HCT116 (cell line): ENCODE measurements around the gene KIAA0825. TPM values are rescaled to one million over a fixed set of nuclear protein-coding genes. Genes with fewer than 3 reads are reported as not detected.

Experiments
- ATAC-seq: fragments of 200-7000 bp; cut with Tn5 transposase; 2 replicates; pipeline ENCODE4 v1.9.1; 2020; ENCODE audit warnings: mild to moderate bottlenecking, moderate library complexity
- BruUV-seq: library from RNA; stranded (reverse); fragments of 400-500 nt; replicated peaks from 2 replicates; lab custom pipeline; 2021; lab: Mats Ljungman, UMichigan
- CTCF ChIA-PET: fragments of 300-600 bp; sonication (Branson Sonifier 250); formaldehyde crosslinking; loops from one replicate; lab custom pipeline; 2021; ENCODE audit warnings: antibody characterized with exemption; lab: Charles Lee
- POLR2A ChIA-PET: fragments of 300-600, 350-600 bp; sonication (Branson Sonifier 250); formaldehyde crosslinking; loops from one replicate; lab custom pipeline; 2021; ENCODE audit warnings: antibody characterized with exemption; lab: Charles Lee
- RAD21 ChIA-PET, 2 experiments: fragments of 300-600 bp; sonication (Branson Sonifier 250); formaldehyde crosslinking; loops; one replicate each; lab custom pipeline; 2023; ENCODE audit warnings: low total read pairs in 2 of 2; ENCODE audit not compliant: uncharacterized antibody in 2 of 2, unreplicated experiment in 2 of 2, low non-redundant PET in 1 of 2; lab: Charles Lee
- DNase-seq: peaks from one replicate; pipeline ENCODE4 v3.0.0-alpha.2; 2010; ENCODE audit warnings: low read depth, low spot score
- H2AFZ ChIP-seq: fragments of 200-600 bp; shearing (Covaris generic), sonication (generic); 2 replicates; pipeline ENCODE4 v1.6.1; 2017; ENCODE audit warnings: low read depth, mixed run types, mixed read lengths, antibody characterized with exemption, low read length; ENCODE audit not compliant: poor library complexity, severe bottlenecking
- H3K27ac ChIP-seq: 2 replicates; pipeline ENCODE4 v1.5.1; 2012; ENCODE audit warnings: low read depth, low read length
- H3K27me3 ChIP-seq: fragments of 200-600 bp; sonication (generic); 2 replicates; pipeline ENCODE4 v1.6.1; 2016; ENCODE audit warnings: mixed run types, low read length, mixed read lengths; ENCODE audit not compliant: insufficient read depth
- H3K36me3 ChIP-seq, 2 experiments: fragments of 200-500 bp in 1 of 2; fragments of 200-600 bp in 1 of 2; sonication (Bioruptor generic) in 1 of 2; sonication (generic) in 1 of 2; 2 replicates each; pipeline versions ENCODE4 v1.5.1 to v1.6.1; 2014 to 2016; ENCODE audit warnings: low read length in 2 of 2, inconsistent platforms in 1 of 2, mixed read lengths in 1 of 2, mixed run types in 1 of 2; ENCODE audit not compliant: insufficient read depth in 2 of 2, control insufficient read depth in 1 of 2
- H3K4me1 ChIP-seq, 2 experiments: fragments of 200-600 bp in 1 of 2; sonication (generic) in 1 of 2; 2 replicates each; pipeline versions ENCODE4 v1.5.1 to v1.6.1; 2012 to 2017; ENCODE audit warnings: low read length in 2 of 2, inconsistent platforms in 1 of 2, mild to moderate bottlenecking in 1 of 2, mixed read lengths in 1 of 2, mixed run types in 1 of 2, moderate library complexity in 1 of 2; ENCODE audit not compliant: insufficient read depth in 2 of 2, control insufficient read depth in 1 of 2
- H3K4me2 ChIP-seq: fragments of 200-600 bp; sonication (generic); 2 replicates; pipeline ENCODE4 v1.6.1; 2017; ENCODE audit warnings: mixed run types, low read length, mixed read lengths
- H3K4me3 ChIP-seq, 2 experiments: fragments of 200-600 bp in 1 of 2; sonication (generic) in 1 of 2; replicated peaks in 1 of 2; 2 replicates each; pipeline ENCODE4 v1.5.1; 2011 to 2016; ENCODE audit warnings: low read length in 2 of 2, control low read depth in 1 of 2, low read depth in 1 of 2, mild to moderate bottlenecking in 1 of 2, mixed read lengths in 1 of 2, mixed run types in 1 of 2
- H3K79me2 ChIP-seq: fragments of 200-600 bp; sonication (generic); 2 replicates; pipeline ENCODE4 v1.6.1; 2017; ENCODE audit warnings: mild to moderate bottlenecking, mixed run types, low read length, moderate library complexity, mixed read lengths; ENCODE audit not compliant: insufficient read depth
- H3K9ac ChIP-seq: fragments of 200-600 bp; sonication (generic); 2 replicates; pipeline ENCODE4 v1.6.1; 2016; ENCODE audit warnings: low read length, mixed read lengths
- H3K9me2 ChIP-seq: fragments of 200-600 bp; sonication (generic), shearing (Covaris generic); 2 replicates; pipeline ENCODE4 v1.6.1; 2017; ENCODE audit warnings: mixed run types, mild to moderate bottlenecking, moderate library complexity; ENCODE audit not compliant: insufficient read depth
- H3K9me3 ChIP-seq, 2 experiments: fragments of 200-500 bp in 1 of 2; fragments of 200-600 bp in 1 of 2; sonication (Bioruptor generic) in 1 of 2; sonication (generic) in 1 of 2; 2 replicates each; pipeline ENCODE4 v1.6.1; 2014 to 2017; ENCODE audit warnings: low read length in 2 of 2, mixed read lengths in 2 of 2, inconsistent platforms in 1 of 2, low read depth in 1 of 2, mild to moderate bottlenecking in 1 of 2, mixed run types in 1 of 2, moderate library complexity in 1 of 2; ENCODE audit not compliant: control insufficient read depth in 1 of 2, insufficient read depth in 1 of 2
- H4K20me1 ChIP-seq: fragments of 200-600 bp; sonication (generic), shearing (Covaris generic); 2 replicates; pipeline ENCODE4 v1.6.1; 2017; ENCODE audit warnings: mixed run types, mild to moderate bottlenecking, moderate library complexity; ENCODE audit not compliant: insufficient read depth
- EGR1 ChIP-seq: IDR thresholded peaks from 2 replicates; pipeline ENCODE4 v1.6.1; 2012; ENCODE audit warnings: low read depth
- FOSL1 ChIP-seq: IDR thresholded peaks from 2 replicates; pipeline ENCODE4 v1.6.1; 2012; ENCODE audit warnings: low read depth
- MAX ChIP-seq: IDR thresholded peaks from 2 replicates; pipeline ENCODE4 v1.6.1; 2012
- POLR2AphosphoS5 ChIP-seq: IDR thresholded peaks from 2 replicates; pipeline ENCODE4 v1.6.1; 2011; ENCODE audit warnings: mild to moderate bottlenecking, low read depth, low read length, moderate library complexity
- RAD21 ChIP-seq: IDR thresholded peaks from 2 replicates; pipeline ENCODE4 v1.6.1; 2012; ENCODE audit warnings: low read depth, mild to moderate bottlenecking
- REST ChIP-seq: IDR thresholded peaks from 2 replicates; pipeline ENCODE4 v1.6.1; 2012; ENCODE audit warnings: low read depth
- SP1 ChIP-seq: IDR thresholded peaks from 2 replicates; pipeline ENCODE4 v1.6.1; 2012; ENCODE audit warnings: low read depth
- TCF7L2 ChIP-seq: IDR thresholded peaks from 2 replicates; pipeline ENCODE4 v1.7.0; 2011; ENCODE audit warnings: borderline replicate concordance, inconsistent platforms; ENCODE audit not compliant: insufficient read depth, insufficient read length; ENCODE audit errors: extremely low read depth
- ZBTB33 ChIP-seq: IDR thresholded peaks from 2 replicates; pipeline ENCODE4 v1.6.1; 2011; ENCODE audit warnings: mild to moderate bottlenecking, low read length, moderate library complexity; ENCODE audit not compliant: insufficient replicate concordance; ENCODE audit errors: extremely low read depth
- ZNF274 ChIP-seq: fragments of 200-500 bp; sonication (Bioruptor generic); IDR thresholded peaks from 2 replicates; pipeline ENCODE4 v1.6.1; 2014; ENCODE audit warnings: mild to moderate bottlenecking, low read depth, low read length, inconsistent platforms
- intact Hi-C: fragments of 100-400 bp; cut with micrococcal nuclease; formaldehyde crosslinking; loops from 2 replicates; pipeline ENCODE4 v1.10.0; 2022
- total RNA-seq: library from RNA; stranded (reverse); gene quantifications from one replicate; pipeline ENCODE4 v1.2.1, GENCODE V29; 2021; ENCODE audit not compliant: unreplicated experiment
- TF ChIP-seq, protein P1 (sequence below), 3 experiments: fragments of 200-600 bp in 1 of 3; sonication (generic) in 1 of 3; IDR thresholded peaks in 2 of 3; conservative IDR thresholded peaks in 1 of 3; 2 replicates each; pipeline ENCODE4 v1.5.1; 2012 to 2017; ENCODE audit warnings: low read depth in 2 of 3, low read length in 2 of 3, antibody characterized with exemption in 1 of 3, borderline replicate concordance in 1 of 3, control low read depth in 1 of 3, mild to moderate bottlenecking in 1 of 3, mixed read lengths in 1 of 3, mixed run types in 1 of 3, moderate library complexity in 1 of 3; ENCODE audit not compliant: insufficient read depth in 1 of 3

Gene KIAA0825
- total RNA-seq, 1 experiment from 2014 or later = 1.4 TPM

DNA sequence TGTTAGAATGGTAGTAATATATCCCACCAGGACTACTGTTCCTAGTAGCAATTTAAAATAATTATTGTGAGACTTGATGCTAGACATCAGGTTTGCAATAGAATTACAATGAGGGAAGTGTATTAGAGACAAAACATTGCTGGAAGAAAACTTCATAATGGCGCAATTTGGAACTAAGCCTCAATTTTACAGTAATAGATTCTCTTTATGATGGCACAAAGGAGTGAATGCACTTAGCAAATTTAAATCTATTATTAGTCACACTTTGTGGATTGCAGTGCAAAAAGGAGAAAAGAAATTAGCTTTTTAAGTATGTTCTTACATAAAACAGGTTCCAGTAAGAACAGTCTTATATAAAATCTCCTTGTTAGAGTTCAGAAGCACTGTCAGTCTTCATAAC, 358.3 kb downstream of the KIAA0825 start:
- intact Hi-C loops = no loop called here
- DNase-seq = no peak

More for the DNA sequence above, 358.3 kb downstream of the KIAA0825 start:
- POLR2A ChIA-PET = no interaction called here
- H3K4me2 ChIP-seq = no peak overlapping the region
- H3K36me3 ChIP-seq = no peaks in the 10 kb centered on the region
- H4K20me1 ChIP-seq = no peaks in the 10 kb centered on the region
- H3K9me3 ChIP-seq = no peaks in the 10 kb centered on the region
- no peaks in the 10 kb centered on the region for H3K27me3 ChIP-seq
- RAD21 ChIA-PET = no interaction called here
- no peak overlapping the region for H3K9ac ChIP-seq
- CTCF ChIA-PET = no interaction called here
- H3K9me2 ChIP-seq = no peaks in the 10 kb centered on the region
- H3K79me2 ChIP-seq = no peaks in the 10 kb centered on the region
- H3K4me3 ChIP-seq = no peak overlapping the region
- TF ChIP-seq POLR2AphosphoS5 = no peak
- no peak for TF ChIP-seq EGR1
- no peak for TF ChIP-seq MAX
- TF ChIP-seq FOSL1 = no peak
- TF ChIP-seq RAD21 = no peak
- TF ChIP-seq SP1 = no peak
- no peak for TF ChIP-seq TCF7L2
- no peak for TF ChIP-seq ZBTB33
- no peak for TF ChIP-seq REST
- TF ChIP-seq ZNF274 = no peak
- TF ChIP-seq, protein P1, sequence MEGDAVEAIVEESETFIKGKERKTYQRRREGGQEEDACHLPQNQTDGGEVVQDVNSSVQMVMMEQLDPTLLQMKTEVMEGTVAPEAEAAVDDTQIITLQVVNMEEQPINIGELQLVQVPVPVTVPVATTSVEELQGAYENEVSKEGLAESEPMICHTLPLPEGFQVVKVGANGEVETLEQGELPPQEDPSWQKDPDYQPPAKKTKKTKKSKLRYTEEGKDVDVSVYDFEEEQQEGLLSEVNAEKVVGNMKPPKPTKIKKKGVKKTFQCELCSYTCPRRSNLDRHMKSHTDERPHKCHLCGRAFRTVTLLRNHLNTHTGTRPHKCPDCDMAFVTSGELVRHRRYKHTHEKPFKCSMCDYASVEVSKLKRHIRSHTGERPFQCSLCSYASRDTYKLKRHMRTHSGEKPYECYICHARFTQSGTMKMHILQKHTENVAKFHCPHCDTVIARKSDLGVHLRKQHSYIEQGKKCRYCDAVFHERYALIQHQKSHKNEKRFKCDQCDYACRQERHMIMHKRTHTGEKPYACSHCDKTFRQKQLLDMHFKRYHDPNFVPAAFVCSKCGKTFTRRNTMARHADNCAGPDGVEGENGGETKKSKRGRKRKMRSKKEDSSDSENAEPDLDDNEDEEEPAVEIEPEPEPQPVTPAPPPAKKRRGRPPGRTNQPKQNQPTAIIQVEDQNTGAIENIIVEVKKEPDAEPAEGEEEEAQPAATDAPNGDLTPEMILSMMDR (IDR thresholded peaks at IDR 0.05 in 2 of 3, conservative IDR thresholded peaks at IDR 0.05 in 1 of 3; ENCODE audit: borderline replicate concordance in 1 of 3, insufficient read depth in 1 of 3, low read depth in 2 of 3, low read length in 2 of 3) = no peak
- BruUV-seq = no TSS peak
- H3K27ac ChIP-seq = no peak overlapping the region
- H2AFZ ChIP-seq = no peak overlapping the region
- H3K4me1 ChIP-seq = no peaks in the 10 kb centered on the region
- no peak for ATAC-seq
